Panc1 (cell line): ENCODE results near the gene SLC2A4RG. TPM values are rescaled to one million over a fixed set of nuclear protein-coding genes. Genes with fewer than 3 reads are reported as not detected.

Experiments
- ATAC-seq: fragments of 200-7000 bp; cut with Tn5 transposase; 2 replicates; pipeline ENCODE4 v1.9.1; 2020; ENCODE audit warnings: mild to moderate bottlenecking, moderate library complexity
- BruUV-seq: library from RNA; stranded (reverse); fragments of 400-500 nt; replicated peaks from 2 replicates; lab custom pipeline; 2021; lab: Mats Ljungman, UMichigan
- CTCF ChIA-PET: fragments of 300-600 bp; sonication (Branson Sonifier 250); formaldehyde crosslinking; loops from one replicate; lab custom pipeline; 2022; ENCODE audit warnings: antibody characterized with exemption; lab: Charles Lee
- POLR2A ChIA-PET: fragments of 300-600 bp; sonication (Branson Sonifier 250); formaldehyde crosslinking; loops from one replicate; lab custom pipeline; 2022; ENCODE audit warnings: antibody characterized with exemption; lab: Charles Lee
- DNase-seq: peaks from one replicate; pipeline ENCODE4 v3.0.0-alpha.2; 2010; ENCODE audit warnings: low read depth, low spot score
- H3K27ac ChIP-seq: 2 replicates; pipeline ENCODE4 v1.5.1; 2011; ENCODE audit warnings: mild to moderate bottlenecking, low read length, inconsistent platforms
- H3K27me3 ChIP-seq: fragments of 200-500 bp; sonication (Bioruptor generic); 2 replicates; pipeline ENCODE4 v1.6.0; 2014; ENCODE audit warnings: low read length, inconsistent platforms; ENCODE audit not compliant: control insufficient read depth, insufficient read depth
- H3K36me3 ChIP-seq: fragments of 200-500 bp; sonication (Bioruptor generic); 2 replicates; pipeline ENCODE4 v1.5.1; 2014; ENCODE audit warnings: inconsistent platforms, mild to moderate bottlenecking, low read length, moderate library complexity; ENCODE audit not compliant: control insufficient read depth, insufficient read depth
- H3K4me1 ChIP-seq: 2 replicates; pipeline ENCODE4 v1.5.1; 2011; ENCODE audit warnings: inconsistent platforms, mild to moderate bottlenecking, low read length, moderate library complexity; ENCODE audit not compliant: control insufficient read depth, insufficient read depth
- H3K4me3 ChIP-seq, 2 experiments: 2 replicates each; pipeline ENCODE4 v1.5.1; 2011 to 2012; ENCODE audit warnings: low read depth in 2 of 2, low read length in 2 of 2, mild to moderate bottlenecking in 2 of 2, inconsistent platforms in 1 of 2, moderate library complexity in 1 of 2
- H3K9me3 ChIP-seq: fragments of 200-500 bp; sonication (Bioruptor generic); 2 replicates; pipeline ENCODE4 v1.5.1; 2014; ENCODE audit warnings: low read depth, mild to moderate bottlenecking, inconsistent platforms, low read length, moderate library complexity; ENCODE audit not compliant: control insufficient read depth, insufficient read depth
- CTCF ChIP-seq: fragments of 450-650 bp; IDR thresholded peaks from 2 replicates; pipeline ENCODE4 v1.5.1; 2017; ENCODE audit warnings: mild to moderate bottlenecking
- POLR2AphosphoS5 ChIP-seq: IDR thresholded peaks from 2 replicates; pipeline ENCODE4 v1.6.1; 2012; ENCODE audit warnings: mild to moderate bottlenecking, low read depth, low read length, moderate library complexity
- REST ChIP-seq, 2 experiments: IDR thresholded peaks; 2 replicates each; pipeline ENCODE4 v1.6.1; 2011 to 2012; ENCODE audit warnings: low read depth in 2 of 2, control low read depth in 1 of 2, low read length in 1 of 2, mild to moderate bottlenecking in 1 of 2, moderate library complexity in 1 of 2; ENCODE audit not compliant: insufficient read depth in 1 of 2
- SIN3A ChIP-seq: IDR thresholded peaks from 2 replicates; pipeline ENCODE4 v1.6.1; 2012; ENCODE audit warnings: low read depth, mild to moderate bottlenecking, low read length, moderate library complexity, borderline replicate concordance; ENCODE audit not compliant: insufficient read depth
- TCF7L2 ChIP-seq: IDR thresholded peaks from 2 replicates; pipeline ENCODE4 v1.6.1; 2011; ENCODE audit warnings: mild to moderate bottlenecking, low read depth, low read length, inconsistent platforms
- in situ Hi-C: cut with HindIII; loops from 2 replicates; pipeline ENCODE4 v1.10.0; 2016; ENCODE audit warnings: low sequenced_read_pairs, low pct_unique_long_range_greater_than_20kb
- intact Hi-C: fragments of 100-400 bp; cut with micrococcal nuclease; formaldehyde crosslinking; loops from one replicate; pipeline ENCODE4 v1.10.0; 2022; ENCODE audit not compliant: unreplicated experiment
- total RNA-seq: library from RNA; stranded (reverse); gene quantifications from one replicate; pipeline ENCODE4 v1.2.1, GENCODE V29; 2021; ENCODE audit not compliant: unreplicated experiment

The SLC2A4RG gene
- total RNA-seq, 1 experiment from 2014 or later: 166 TPM

- TF ChIP-seq REST (IDR thresholded peaks at IDR 0.05; ENCODE audit: insufficient read depth in 1 of 2, low read depth in 2 of 2, low read length in 1 of 2) (no peak), TCF7L2 (no peak), POLR2AphosphoS5 (no peak)
- H3K9me3 ChIP-seq: no peaks in the 10 kb centered on the region
- DNase-seq: no peak
- no peaks in the 10 kb centered on the region for H3K27me3 ChIP-seq
- H3K4me1 ChIP-seq: peaks cover 42% of the 10 kb centered on the region
- ATAC-seq: no peak
- intact Hi-C loops (no loop called here), in situ Hi-C loops (no loop called here)
- H3K36me3 ChIP-seq: no peaks in the 10 kb centered on the region
- no peak overlapping the region for H3K27ac ChIP-seq
- H3K4me3 ChIP-seq: no peak overlapping the region
- no TSS peak for BruUV-seq
- CTCF ChIA-PET: no interaction called here
- POLR2A ChIA-PET: interaction anchor here (0.7 kb wide), 1 partner anchor 50 kb away, joined by 3 read pairs; no protein-coding TSS in a partner anchor
Observed at GRCh38 chr20:63737695-63737944, 2.0 kb upstream of the SLC2A4RG start.

GRCh38 chr20:63737945-63738686 lies 1.5 kb upstream of the SLC2A4RG start:
- Histone ChIP-seq H3K4me1 (peaks cover 42% of the 10 kb centered on the region), H3K9me3 (no peaks in the 10 kb centered on the region), H3K27me3 (no peaks in the 10 kb centered on the region), H3K27ac (no peak overlapping the region), H3K4me3 (no peak overlapping the region), H3K36me3 (no peaks in the 10 kb centered on the region)
- no peak for TF ChIP-seq SIN3A
- DNase-seq (no peak), ATAC-seq (peak; percentile 10; the same call in 1 of the 2 replicates)
- ChIA-PET POLR2A (interaction anchor here (0.7 kb wide), 1 partner anchor 50 kb away, joined by 3 read pairs; no protein-coding TSS in a partner anchor), CTCF (no interaction called here)
- intact Hi-C loops (no loop called here), in situ Hi-C loops (no loop called here)
- no TSS peak for BruUV-seq

- in situ Hi-C loops (no loop called here), intact Hi-C loops (no loop called here)
- Histone ChIP-seq H3K36me3 (no peaks in the 10 kb centered on the region; the same call in 1 of the 2 replicates), H3K4me1 (peaks cover 45% of the 10 kb centered on the region), H3K27ac (peak overlapping the region; percentile 70; the same call in 1 of the 2 replicates), H3K9me3 (no peaks in the 10 kb centered on the region), H3K4me3 (peak overlapping the region; percentile 33 to 48), H3K27me3 (no peaks in the 10 kb centered on the region)
- ChIA-PET CTCF (interaction anchor here (0.6 kb wide), 1 partner anchor 1199 kb away, joined by 4 read pairs; no protein-coding TSS in a partner anchor), POLR2A (no interaction called here)
- no TSS peak for BruUV-seq
- no peak for DNase-seq
- no peak for TF ChIP-seq REST (IDR thresholded peaks at IDR 0.05; ENCODE audit: insufficient read depth in 1 of 2, low read depth in 2 of 2, low read length in 1 of 2)
- TF ChIP-seq TCF7L2: no peak
- TF ChIP-seq POLR2AphosphoS5: no peak
- TF ChIP-seq SIN3A: peak; percentile 65; the same call in 1 of the 2 replicates
- TF ChIP-seq CTCF: no peak
- ATAC-seq: peak; percentile 53
Observed at GRCh38 chr20:63738687-63739129, 868 bp upstream of the SLC2A4RG start.
